GM19324 (cell line): ENCODE measurements around the gene TANC1.
"Not testable (repeated sequence)": the region's sequence is repeated elsewhere in the genome, so short reads cannot be mapped to it uniquely, and the experiment has no call there.

Source experiments
- ATAC-seq: cut with Tn5 transposase; IDR thresholded peaks from one replicate; pipeline ENCODE4 v1.9.1; 2021; ENCODE audit warnings: mild to moderate bottlenecking, moderate library complexity; ENCODE audit not compliant: unreplicated experiment, low FRiP score

The TANC1 gene

GRCh38 chr2:159019021-159019420, 50.6 kb downstream of the TANC1 start:
- ATAC-seq = no peak

GRCh38 chr2:159022019-159022418, 53.6 kb downstream of the TANC1 start:
- ATAC-seq = no peak

GRCh38 chr2:159026170-159026569, 57.7 kb downstream of the TANC1 start:
- ATAC-seq = no peak

- no peak for ATAC-seq
These were observed 60.3 kb downstream of the TANC1 start for GRCh38 chr2:159028776-159029175.

GRCh38 chr2:159029936-159030335, 61.5 kb downstream of the TANC1 start:
- no peak for ATAC-seq

- ATAC-seq = no peak
These were observed 62.4 kb downstream of the TANC1 start for GRCh38 chr2:159030674-159031380.

GRCh38 chr2:159032146-159032545, 63.7 kb downstream of the TANC1 start:
- no peak for ATAC-seq

GRCh38 chr2:159032580-159032979, 64.1 kb downstream of the TANC1 start:
- no peak for ATAC-seq

- no peak for ATAC-seq
These were observed 66.3 kb downstream of the TANC1 start for GRCh38 chr2:159034713-159035112.

GRCh38 chr2:159035790-159036411, 67.5 kb downstream of the TANC1 start:
- ATAC-seq = no peak

GRCh38 chr2:159036461-159036860, 68.0 kb downstream of the TANC1 start:
- not testable (repeated sequence) for ATAC-seq

- not testable (repeated sequence) for ATAC-seq
These were observed 72.9 kb downstream of the TANC1 start for GRCh38 chr2:159041328-159041727.

- no peak for ATAC-seq
These were observed 73.8 kb downstream of the TANC1 start for GRCh38 chr2:159042115-159042850.

GRCh38 chr2:159043710-159044109, 75.3 kb downstream of the TANC1 start:
- ATAC-seq = no peak

- ATAC-seq = no peak
These were observed 76.4 kb downstream of the TANC1 start for GRCh38 chr2:159044804-159045286.

GRCh38 chr2:159045545-159046454, 77.4 kb downstream of the TANC1 start:
- ATAC-seq = no peak

- no peak for ATAC-seq
These were observed 78.5 kb downstream of the TANC1 start for GRCh38 chr2:159046966-159047365.

GRCh38 chr2:159050426-159050825, 82.0 kb downstream of the TANC1 start:
- no peak for ATAC-seq

GRCh38 chr2:159051133-159051532, 82.7 kb downstream of the TANC1 start:
- no peak for ATAC-seq

GRCh38 chr2:159051661-159052060, 83.2 kb downstream of the TANC1 start:
- ATAC-seq = no peak
